GM18502 (cell line): ENCODE results near the gene CDCA3.

Experiments used
- ATAC-seq: cut with Tn5 transposase; IDR thresholded peaks from one replicate; pipeline ENCODE4 v1.9.1; 2021; ENCODE audit warnings: mild to moderate bottlenecking; ENCODE audit not compliant: unreplicated experiment, poor library complexity

Gene CDCA3

GRCh38 chr12:6837370-6838060 lies 13.6 kb downstream of the CDCA3 start:
- ATAC-seq = no peak

- ATAC-seq = no peak
These were observed 14.2 kb downstream of the CDCA3 start for GRCh38 chr12:6836851-6837250.

- ATAC-seq = no peak
These were observed 16.2 kb downstream of the CDCA3 start for GRCh38 chr12:6834873-6835272.

GRCh38 chr12:6834254-6834653 lies 16.8 kb downstream of the CDCA3 start:
- no peak for ATAC-seq

- ATAC-seq = no peak
These were observed 17.7 kb downstream of the CDCA3 start for GRCh38 chr12:6833189-6833890.

- ATAC-seq = no peak
These were observed 19.0 kb downstream of the CDCA3 start for GRCh38 chr12:6832125-6832524.

- no peak for ATAC-seq
These were observed 19.6 kb downstream of the CDCA3 start for GRCh38 chr12:6831450-6831995.

GRCh38 chr12:6830999-6831398 lies 20.1 kb downstream of the CDCA3 start:
- ATAC-seq = no peak

GRCh38 chr12:6830286-6830890 lies 20.7 kb downstream of the CDCA3 start:
- no peak for ATAC-seq

- no peak for ATAC-seq
These were observed 21.4 kb downstream of the CDCA3 start for GRCh38 chr12:6829536-6830220.

- no peak for ATAC-seq
These were observed 22.1 kb downstream of the CDCA3 start for GRCh38 chr12:6828781-6829535.

- no peak for ATAC-seq
These were observed 22.9 kb downstream of the CDCA3 start, which contains the start of gene P3H3 for GRCh38 chr12:6827982-6828780. Gene P3H3, plus strand, starts transcription at chr12:6828407. Its CDS starts 34 bp downstream, at chr12:6828441.

- ATAC-seq = no peak
These were observed 23.6 kb downstream of the CDCA3 start for GRCh38 chr12:6827437-6827911.

GRCh38 chr12:6826734-6827436 lies 24.2 kb downstream of the CDCA3 start:
- ATAC-seq = no peak

- ATAC-seq = no peak
These were observed 24.9 kb downstream of the CDCA3 start for GRCh38 chr12:6826125-6826733.

GRCh38 chr12:6825398-6826124 lies 25.5 kb downstream of the CDCA3 start:
- ATAC-seq = peak; percentile 54

GRCh38 chr12:6824901-6825381 lies 26.1 kb downstream of the CDCA3 start:
- no peak for ATAC-seq
